HEK293 (cell line): ENCODE measurements around the gene TFPI.

ENCODE experiments used
- GLIS2 ChIP-seq: fragments of 450-650 bp; formaldehyde crosslinking; IDR thresholded peaks from 2 replicates; pipeline ENCODE4 v1.5.1; 2016; ENCODE audit warnings: missing biosample characterization, missing genetic modification characterization
- HOXA7 ChIP-seq: sonication (generic); formaldehyde crosslinking; IDR thresholded peaks from 2 replicates; pipeline ENCODE4 v1.8.1; 2022; ENCODE audit warnings: missing genetic modification reagents, borderline replicate concordance
- PRDM1 ChIP-seq: fragments of 450-650 bp; formaldehyde crosslinking; IDR thresholded peaks from 2 replicates; pipeline ENCODE4; 2016; ENCODE audit warnings: missing biosample characterization, missing genetic modification characterization
- YY1 ChIP-seq: fragments of 450-650 bp; formaldehyde crosslinking; IDR thresholded peaks from 2 replicates; pipeline ENCODE4 v1.5.1; 2018; ENCODE audit warnings: missing biosample characterization, missing genetic modification characterization
- ZNF184 ChIP-seq: fragments of 450-650 bp; IDR thresholded peaks from 2 replicates; pipeline ENCODE4 v1.5.1; 2018; ENCODE audit warnings: missing biosample characterization, mild to moderate bottlenecking, missing genetic modification characterization
- ZNF248 ChIP-seq: fragments of 450-650 bp; formaldehyde crosslinking; IDR thresholded peaks from 2 replicates; pipeline ENCODE4 v1.5.1; 2017; ENCODE audit warnings: missing biosample characterization, missing genetic modification characterization
- ZNF48 ChIP-seq: fragments of 450-650 bp; formaldehyde crosslinking; IDR thresholded peaks from 2 replicates; pipeline ENCODE4 v1.5.1; 2016; ENCODE audit warnings: missing biosample characterization, missing genetic modification characterization
- TF ChIP-seq, protein P1 (sequence below): fragments of 450-650 bp; formaldehyde crosslinking; IDR thresholded peaks from 2 replicates; pipeline ENCODE4 v1.5.1; 2016; ENCODE audit warnings: missing biosample characterization, missing genetic modification characterization

GRCh38 chr2:187545238-187545751, 8.9 kb downstream of the TFPI start:
- TF ChIP-seq GLIS2 (tag by site-specific recombination) = no peak
- no peak for TF ChIP-seq PRDM1 (tag by site-specific recombination)
- TF ChIP-seq ZNF184 = no peak
- TF ChIP-seq, protein P1, sequence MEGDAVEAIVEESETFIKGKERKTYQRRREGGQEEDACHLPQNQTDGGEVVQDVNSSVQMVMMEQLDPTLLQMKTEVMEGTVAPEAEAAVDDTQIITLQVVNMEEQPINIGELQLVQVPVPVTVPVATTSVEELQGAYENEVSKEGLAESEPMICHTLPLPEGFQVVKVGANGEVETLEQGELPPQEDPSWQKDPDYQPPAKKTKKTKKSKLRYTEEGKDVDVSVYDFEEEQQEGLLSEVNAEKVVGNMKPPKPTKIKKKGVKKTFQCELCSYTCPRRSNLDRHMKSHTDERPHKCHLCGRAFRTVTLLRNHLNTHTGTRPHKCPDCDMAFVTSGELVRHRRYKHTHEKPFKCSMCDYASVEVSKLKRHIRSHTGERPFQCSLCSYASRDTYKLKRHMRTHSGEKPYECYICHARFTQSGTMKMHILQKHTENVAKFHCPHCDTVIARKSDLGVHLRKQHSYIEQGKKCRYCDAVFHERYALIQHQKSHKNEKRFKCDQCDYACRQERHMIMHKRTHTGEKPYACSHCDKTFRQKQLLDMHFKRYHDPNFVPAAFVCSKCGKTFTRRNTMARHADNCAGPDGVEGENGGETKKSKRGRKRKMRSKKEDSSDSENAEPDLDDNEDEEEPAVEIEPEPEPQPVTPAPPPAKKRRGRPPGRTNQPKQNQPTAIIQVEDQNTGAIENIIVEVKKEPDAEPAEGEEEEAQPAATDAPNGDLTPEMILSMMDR (tag by site-specific recombination) = no peak
- no peak for TF ChIP-seq HOXA7 (CRISPR knock-in tag)
- TF ChIP-seq ZNF248 = no peak
- no peak for TF ChIP-seq ZNF48 (tag by site-specific recombination)
- no peak for TF ChIP-seq YY1
